K562 (cell line): Measurements from ENCODE around the gene ELAC1. TPM values are rescaled to one million over a fixed set of nuclear protein-coding genes. Genes with fewer than 3 reads are reported as not detected.

Experiments
- CXXC5 ChIP-seq: fragments of 250-450 bp; sonication (Bioruptor Pico); IDR thresholded peaks from 2 replicates; pipeline ENCODE4 v1.8.0; 2022; ENCODE audit warnings: inconsistent platforms, mild to moderate bottlenecking, moderate library complexity
- ELF2 ChIP-seq: fragments of 250-450 bp; sonication (Bioruptor Pico); IDR thresholded peaks from 2 replicates; pipeline ENCODE4 v1.5.0; 2021; ENCODE audit warnings: mild to moderate bottlenecking
- ETV5 ChIP-seq: sonication (generic); formaldehyde crosslinking; IDR thresholded peaks from 2 replicates; pipeline ENCODE4 v1.4.0; 2020; ENCODE audit warnings: low read depth, mild to moderate bottlenecking, missing genetic modification reagents
- HDAC8 ChIP-seq: fragments of 450-650 bp; IDR thresholded peaks from 2 replicates; pipeline ENCODE4 v1.6.1; 2016; ENCODE audit warnings: mild to moderate bottlenecking, missing genetic modification characterization, moderate library complexity, missing compliant biosample characterization
- POLR2AphosphoS5 ChIP-seq: IDR thresholded peaks from 2 replicates; pipeline ENCODE4 v1.6.1; 2011; ENCODE audit warnings: mild to moderate bottlenecking, low read depth, low read length, moderate library complexity; ENCODE audit not compliant: control insufficient read depth, insufficient read depth
- PURB ChIP-seq: sonication (generic); formaldehyde crosslinking; IDR thresholded peaks from 2 replicates; pipeline ENCODE4 v1.9.0; 2021; ENCODE audit warnings: low read depth, mild to moderate bottlenecking, missing genetic modification reagents
- SRSF1 ChIP-seq: fragments of 200-400 bp; formaldehyde crosslinking; IDR thresholded peaks from 2 replicates; pipeline ENCODE4 v1.6.1; 2017; ENCODE audit warnings: mild to moderate bottlenecking, low read depth, low read length, moderate library complexity
- ZBTB1 ChIP-seq: sonication (generic); formaldehyde crosslinking; IDR thresholded peaks from 2 replicates; pipeline ENCODE4 v1.8.1; 2023; ENCODE audit warnings: missing genetic modification reagents, low read depth, mild to moderate bottlenecking, borderline replicate concordance
- ZKSCAN1 ChIP-seq: fragments of 150-350 bp; IDR thresholded peaks from 2 replicates; pipeline ENCODE4 v1.6.1; 2016; ENCODE audit warnings: low read depth, low read length
- ZNF696 ChIP-seq: fragments of 250-450 bp; sonication (Bioruptor Pico); conservative IDR thresholded peaks from 2 replicates; pipeline ENCODE4 v1.4.0; 2020; ENCODE audit warnings: mild to moderate bottlenecking, moderate library complexity
- polyA plus RNA-seq, 8 experiments: library from polyadenylated mRNA; depleted of rRNA in 4 of 8; stranded (reverse) in 5 of 8; unstranded in 3 of 8; fragments of >200 nt; fragmentation: Nextera tagmentation in 2 of 8; fragmentation: Illumina TruSeq in 1 of 8; extraction: Ambion mirVana in 2 of 8; extraction: Trizol in 1 of 8; gene quantifications; 2 replicates each; pipeline versions ENCODE4 v1.2.1 to v1.2.3, GENCODE V29; 2011 to 2014; ENCODE audit warnings: inconsistent platforms in 1 of 8, missing spikeins in 1 of 8
- total RNA-seq, 7 experiments: library from RNA; depleted of rRNA in 6 of 7; stranded (reverse); fragments of >200 nt in 6 of 7; fragmentation: Illumina TruSeq in 2 of 7; extraction: Trizol in 2 of 7; gene quantifications; 2 replicates each; pipeline versions ENCODE4 v1.2.1 to v1.2.3, GENCODE V29; 2011 to 2021; ENCODE audit warnings: low replicate concordance in 1 of 7
- TF ChIP-seq, protein P1 (sequence below): sonication (generic); formaldehyde crosslinking; IDR thresholded peaks from 2 replicates; pipeline ENCODE4 v1.4.0; 2020; ENCODE audit warnings: mild to moderate bottlenecking, missing genetic modification reagents
- TF ChIP-seq, protein P2 (sequence below): fragments of 450-650 bp; formaldehyde crosslinking; IDR thresholded peaks from 2 replicates; pipeline ENCODE4 v1.4.0; 2020; ENCODE audit warnings: mild to moderate bottlenecking, moderate library complexity
- TF ChIP-seq, protein P3 (sequence below), 2 experiments: fragments of 450-650 bp in 1 of 2; sonication (generic) in 1 of 2; formaldehyde crosslinking; conservative IDR thresholded peaks; 2 replicates each; pipeline versions ENCODE4 v1.4.0 to v1.8.1; 2020 to 2022; ENCODE audit warnings: mild to moderate bottlenecking in 1 of 2, missing genetic modification reagents in 1 of 2
- TF ChIP-seq, protein P4 (sequence below), 2 experiments: IDR thresholded peaks; 2 replicates each; pipeline ENCODE4 v1.6.1; 2011; ENCODE audit warnings: borderline replicate concordance in 1 of 2, control low read depth in 1 of 2, low read depth in 1 of 2, low read length in 1 of 2, mild to moderate bottlenecking in 1 of 2, mixed read lengths in 1 of 2, moderate library complexity in 1 of 2; ENCODE audit not compliant: insufficient read depth in 1 of 2, insufficient read length in 1 of 2, poor library complexity in 1 of 2, severe bottlenecking in 1 of 2; ENCODE audit errors: extremely low read depth in 1 of 2
- TF ChIP-seq, protein P5 (sequence below): fragments of 200-800 bp; sonication (Bioruptor generic); IDR thresholded peaks from 2 replicates; pipeline ENCODE4 v1.6.1; 2017; ENCODE audit warnings: missing genetic modification characterization, missing compliant biosample characterization
- TF ChIP-seq, protein P6 (sequence below), 2 experiments: fragments of 450-650 bp; conservative IDR thresholded peaks; 2 replicates each; pipeline ENCODE4 v1.6.1; 2017; ENCODE audit warnings: mild to moderate bottlenecking in 2 of 2, moderate library complexity in 2 of 2

The ELAC1 gene
- total and polyA plus RNA-seq, 9 of the 15 experiments (the other 6 are each of a cell fraction or from before 2014, with no cell fraction given), result 3.7 to 7.7 (median 4.9) TPM

DNA sequence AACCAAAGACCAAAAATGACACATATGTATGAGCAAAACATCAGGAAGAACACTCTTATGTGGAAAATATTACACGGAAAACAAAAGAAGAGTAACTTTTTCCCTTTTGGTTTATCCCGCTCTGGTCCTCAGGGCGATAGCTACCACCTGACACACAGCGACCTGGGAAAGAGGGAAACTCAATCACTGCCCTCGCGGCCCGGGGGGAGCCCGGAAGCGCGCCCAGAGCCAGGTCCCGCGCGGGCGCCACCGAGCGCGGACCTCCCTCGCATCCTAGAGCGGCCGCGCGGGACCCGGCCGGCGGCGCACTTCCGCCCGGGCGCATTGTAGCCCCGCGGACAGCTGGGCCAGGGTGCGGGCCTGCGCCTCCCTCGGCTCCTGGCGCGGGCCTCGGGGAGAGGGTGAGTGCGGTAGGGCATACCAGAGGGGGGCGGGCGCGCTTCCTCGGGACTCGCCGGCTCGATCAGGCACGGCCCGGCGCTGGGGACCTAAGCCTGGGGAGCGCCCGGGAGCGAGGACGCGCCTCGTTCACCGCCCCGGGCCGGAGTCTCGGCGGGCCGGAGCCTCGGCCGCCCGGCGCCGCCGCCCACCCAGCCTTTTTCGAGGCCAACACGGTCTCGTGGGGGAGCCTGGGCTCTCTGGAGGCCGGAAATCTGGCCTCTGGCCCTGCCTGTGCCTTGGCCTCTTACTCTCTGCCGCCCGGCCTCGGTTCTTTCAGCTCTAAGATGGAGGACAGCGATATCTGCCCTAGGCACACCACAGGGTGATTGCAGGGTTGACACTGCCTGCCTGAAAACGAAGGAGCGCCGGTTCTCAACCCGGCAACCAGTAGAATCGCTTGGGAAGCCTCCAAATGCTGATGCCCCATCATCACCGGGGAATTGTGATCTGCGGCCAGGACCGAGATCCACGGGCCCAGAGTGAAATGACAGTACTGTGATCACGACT is at the start of gene ELAC1 (continued):
- TF ChIP-seq, protein P1, sequence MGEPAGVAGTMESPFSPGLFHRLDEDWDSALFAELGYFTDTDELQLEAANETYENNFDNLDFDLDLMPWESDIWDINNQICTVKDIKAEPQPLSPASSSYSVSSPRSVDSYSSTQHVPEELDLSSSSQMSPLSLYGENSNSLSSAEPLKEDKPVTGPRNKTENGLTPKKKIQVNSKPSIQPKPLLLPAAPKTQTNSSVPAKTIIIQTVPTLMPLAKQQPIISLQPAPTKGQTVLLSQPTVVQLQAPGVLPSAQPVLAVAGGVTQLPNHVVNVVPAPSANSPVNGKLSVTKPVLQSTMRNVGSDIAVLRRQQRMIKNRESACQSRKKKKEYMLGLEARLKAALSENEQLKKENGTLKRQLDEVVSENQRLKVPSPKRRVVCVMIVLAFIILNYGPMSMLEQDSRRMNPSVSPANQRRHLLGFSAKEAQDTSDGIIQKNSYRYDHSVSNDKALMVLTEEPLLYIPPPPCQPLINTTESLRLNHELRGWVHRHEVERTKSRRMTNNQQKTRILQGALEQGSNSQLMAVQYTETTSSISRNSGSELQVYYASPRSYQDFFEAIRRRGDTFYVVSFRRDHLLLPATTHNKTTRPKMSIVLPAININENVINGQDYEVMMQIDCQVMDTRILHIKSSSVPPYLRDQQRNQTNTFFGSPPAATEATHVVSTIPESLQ (CRISPR knock-in tag), result no peak
- TF ChIP-seq ZNF696 (CRISPR knock-in tag) (no peak), POLR2AphosphoS5 (peak; percentile 72), CXXC5 (peak; percentile 75), SRSF1 (no peak), PURB (CRISPR knock-in tag) (no peak), HDAC8 (tag) (peak; percentile 19; the same call in 1 of the 2 replicates), ELF2 (CRISPR knock-in tag) (peak; percentile 92), ZKSCAN1 (no peak), ZBTB1 (CRISPR knock-in tag) (peak; percentile 60; the same call in 1 of the 2 replicates), ETV5 (CRISPR knock-in tag) (peak; percentile 54; the same call in 1 of the 2 replicates)
- TF ChIP-seq, protein P2, sequence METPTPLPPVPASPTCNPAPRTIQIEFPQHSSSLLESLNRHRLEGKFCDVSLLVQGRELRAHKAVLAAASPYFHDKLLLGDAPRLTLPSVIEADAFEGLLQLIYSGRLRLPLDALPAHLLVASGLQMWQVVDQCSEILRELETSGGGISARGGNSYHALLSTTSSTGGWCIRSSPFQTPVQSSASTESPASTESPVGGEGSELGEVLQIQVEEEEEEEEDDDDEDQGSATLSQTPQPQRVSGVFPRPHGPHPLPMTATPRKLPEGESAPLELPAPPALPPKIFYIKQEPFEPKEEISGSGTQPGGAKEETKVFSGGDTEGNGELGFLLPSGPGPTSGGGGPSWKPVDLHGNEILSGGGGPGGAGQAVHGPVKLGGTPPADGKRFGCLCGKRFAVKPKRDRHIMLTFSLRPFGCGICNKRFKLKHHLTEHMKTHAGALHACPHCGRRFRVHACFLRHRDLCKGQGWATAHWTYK, result peak; percentile 40; the same call in 1 of the 2 replicates
- TF ChIP-seq, protein P3, sequence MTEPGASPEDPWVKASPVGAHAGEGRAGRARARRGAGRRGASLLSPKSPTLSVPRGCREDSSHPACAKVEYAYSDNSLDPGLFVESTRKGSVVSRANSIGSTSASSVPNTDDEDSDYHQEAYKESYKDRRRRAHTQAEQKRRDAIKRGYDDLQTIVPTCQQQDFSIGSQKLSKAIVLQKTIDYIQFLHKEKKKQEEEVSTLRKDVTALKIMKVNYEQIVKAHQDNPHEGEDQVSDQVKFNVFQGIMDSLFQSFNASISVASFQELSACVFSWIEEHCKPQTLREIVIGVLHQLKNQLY (CRISPR knock-in tag; conservative IDR thresholded peaks at IDR 0.05), result no peak
- TF ChIP-seq, protein P4, sequence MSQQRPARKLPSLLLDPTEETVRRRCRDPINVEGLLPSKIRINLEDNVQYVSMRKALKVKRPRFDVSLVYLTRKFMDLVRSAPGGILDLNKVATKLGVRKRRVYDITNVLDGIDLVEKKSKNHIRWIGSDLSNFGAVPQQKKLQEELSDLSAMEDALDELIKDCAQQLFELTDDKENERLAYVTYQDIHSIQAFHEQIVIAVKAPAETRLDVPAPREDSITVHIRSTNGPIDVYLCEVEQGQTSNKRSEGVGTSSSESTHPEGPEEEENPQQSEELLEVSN (IDR thresholded peaks at IDR 0.05; ENCODE audit: borderline replicate concordance in 1 of 2, extremely low read depth in 1 of 2, insufficient read depth in 1 of 2, insufficient read length in 1 of 2, low read depth in 1 of 2, low read length in 1 of 2, poor library complexity in 1 of 2, severe bottlenecking in 1 of 2), result peak; percentile 74 to 93
- TF ChIP-seq, protein P5, sequence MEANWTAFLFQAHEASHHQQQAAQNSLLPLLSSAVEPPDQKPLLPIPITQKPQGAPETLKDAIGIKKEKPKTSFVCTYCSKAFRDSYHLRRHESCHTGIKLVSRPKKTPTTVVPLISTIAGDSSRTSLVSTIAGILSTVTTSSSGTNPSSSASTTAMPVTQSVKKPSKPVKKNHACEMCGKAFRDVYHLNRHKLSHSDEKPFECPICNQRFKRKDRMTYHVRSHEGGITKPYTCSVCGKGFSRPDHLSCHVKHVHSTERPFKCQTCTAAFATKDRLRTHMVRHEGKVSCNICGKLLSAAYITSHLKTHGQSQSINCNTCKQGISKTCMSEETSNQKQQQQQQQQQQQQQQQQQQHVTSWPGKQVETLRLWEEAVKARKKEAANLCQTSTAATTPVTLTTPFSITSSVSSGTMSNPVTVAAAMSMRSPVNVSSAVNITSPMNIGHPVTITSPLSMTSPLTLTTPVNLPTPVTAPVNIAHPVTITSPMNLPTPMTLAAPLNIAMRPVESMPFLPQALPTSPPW (CRISPR knock-in tag), result peak; percentile 86
- TF ChIP-seq, protein P6, sequence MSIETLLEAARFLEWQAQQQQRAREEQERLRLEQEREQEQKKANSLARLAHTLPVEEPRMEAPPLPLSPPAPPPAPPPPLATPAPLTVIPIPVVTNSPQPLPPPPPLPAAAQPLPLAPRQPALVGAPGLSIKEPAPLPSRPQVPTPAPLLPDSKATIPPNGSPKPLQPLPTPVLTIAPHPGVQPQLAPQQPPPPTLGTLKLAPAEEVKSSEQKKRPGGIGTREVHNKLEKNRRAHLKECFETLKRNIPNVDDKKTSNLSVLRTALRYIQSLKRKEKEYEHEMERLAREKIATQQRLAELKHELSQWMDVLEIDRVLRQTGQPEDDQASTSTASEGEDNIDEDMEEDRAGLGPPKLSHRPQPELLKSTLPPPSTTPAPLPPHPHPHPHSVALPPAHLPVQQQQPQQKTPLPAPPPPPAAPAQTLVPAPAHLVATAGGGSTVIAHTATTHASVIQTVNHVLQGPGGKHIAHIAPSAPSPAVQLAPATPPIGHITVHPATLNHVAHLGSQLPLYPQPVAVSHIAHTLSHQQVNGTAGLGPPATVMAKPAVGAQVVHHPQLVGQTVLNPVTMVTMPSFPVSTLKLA (conservative IDR thresholded peaks at IDR 0.05), result 0 out of 4 replicates have a peak, but pooled peaks of 1 of the 2 experiments have one; percentile 25
